AG10803 (cell line): Measurements from ENCODE around the gene SAMD15.

ENCODE experiments used
- DNase-seq: peaks from one replicate; pipeline ENCODE4 v3.0.0; 2010; ENCODE audit warnings: low read depth
- H3K4me3 ChIP-seq: 2 replicates; pipeline ENCODE4 v1.5.1; 2011; ENCODE audit warnings: mild to moderate bottlenecking, low read length, control low read depth
- CTCF ChIP-seq: conservative IDR thresholded peaks from 2 replicates; pipeline ENCODE4 v1.5.1; 2011; ENCODE audit warnings: mild to moderate bottlenecking, low read length, control low read depth, inconsistent platforms

The SAMD15 gene

GRCh38 chr14:77375164-77375950 is 1.8 kb upstream of the SAMD15 start:
- peak overlapping the region; percentile 93; the same call in 1 of the 2 replicates for H3K4me3 ChIP-seq
- no peak for TF ChIP-seq CTCF
- no peak for DNase-seq

DNA sequence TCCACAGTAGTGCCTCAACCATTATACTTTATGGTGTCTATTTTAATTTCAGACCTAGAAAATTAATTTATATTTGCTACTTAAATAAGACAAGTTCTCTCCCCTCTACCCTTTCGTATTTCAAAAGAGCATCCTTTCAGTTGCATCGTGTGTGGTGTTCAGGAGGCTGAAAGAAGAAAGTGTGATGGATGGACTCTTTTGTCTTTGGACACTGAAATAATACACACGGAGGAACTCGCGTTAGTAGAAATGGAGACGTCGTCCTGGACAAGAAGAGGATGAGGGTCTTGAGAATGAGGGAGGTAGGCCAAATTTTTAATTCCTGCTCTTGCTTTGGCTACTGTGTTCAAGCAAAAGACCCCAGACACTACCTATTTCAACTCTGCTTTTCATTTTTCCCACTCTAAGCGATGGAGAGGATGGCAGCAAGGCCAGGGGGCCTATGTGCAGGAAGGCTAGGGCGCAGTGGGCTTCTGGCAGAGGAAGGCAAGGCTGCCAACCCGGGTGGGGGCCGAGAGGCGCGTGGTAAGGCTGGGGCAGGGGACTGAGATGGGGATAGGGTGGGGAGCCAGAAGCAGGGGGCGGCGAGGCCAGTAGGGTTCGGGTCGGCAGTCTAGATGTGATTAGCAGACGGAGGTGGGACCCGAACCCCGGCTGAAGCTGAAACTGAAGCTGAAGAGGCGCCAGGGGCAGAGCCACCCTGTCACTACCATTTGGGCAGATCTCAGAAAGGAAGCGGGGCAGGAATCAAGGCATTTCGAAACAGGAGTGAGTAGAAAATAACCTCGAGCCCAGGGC is 1.0 kb upstream of the SAMD15 start:
- peak overlapping the region; percentile 93 for H3K4me3 ChIP-seq
- peak; percentile 14 for DNase-seq
- TF ChIP-seq CTCF: no peak

DNA sequence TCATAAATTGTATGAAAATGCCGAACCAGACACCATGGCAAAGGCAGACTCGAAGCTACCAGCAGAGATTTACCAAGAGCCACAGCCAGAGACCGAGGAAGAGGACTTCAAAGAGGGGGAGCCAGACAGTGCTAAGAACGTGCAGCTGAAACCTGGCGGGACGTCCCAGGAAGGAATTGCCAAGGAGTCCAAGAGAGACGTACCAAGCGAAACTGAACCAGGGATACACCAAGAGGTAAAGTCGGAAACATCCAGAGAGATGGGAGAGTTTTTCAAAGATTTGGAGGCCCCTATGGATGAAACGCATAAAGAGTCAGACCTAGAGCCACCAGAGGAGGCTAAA is 294 bp downstream of the SAMD15 start:
- peak overlapping the region; percentile 93 for H3K4me3 ChIP-seq
- no peak for DNase-seq
- TF ChIP-seq CTCF: no peak

GRCh38 chr14:77378701-77379100 is 1.5 kb downstream of the SAMD15 start:
- TF ChIP-seq CTCF: no peak
- no peak for DNase-seq
- H3K4me3 ChIP-seq: no peak overlapping the region

GRCh38 chr14:77390188-77390587 is 13.0 kb downstream of the SAMD15 start:
- no peak for DNase-seq
- TF ChIP-seq CTCF: no peak
- no peak overlapping the region for H3K4me3 ChIP-seq

DNA sequence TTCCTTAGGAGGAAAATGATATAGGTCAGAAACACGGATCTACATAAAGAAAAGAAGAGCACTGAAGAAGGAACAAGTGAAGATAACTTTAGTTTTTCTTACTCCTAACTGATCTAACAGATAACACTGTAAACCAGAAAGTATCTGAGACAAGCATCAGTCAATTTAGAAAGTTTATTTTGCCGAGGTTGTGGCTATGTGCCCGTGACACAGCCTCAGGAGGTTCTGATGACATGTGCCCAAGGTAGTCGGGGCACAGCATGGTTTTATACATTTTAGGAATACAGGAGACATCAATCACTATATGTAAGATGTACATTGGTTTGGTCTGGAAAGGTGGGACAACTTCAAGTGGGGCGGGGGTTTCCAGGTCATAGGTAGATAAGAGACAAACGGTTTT is 23.0 kb downstream of the SAMD15 start:
- no peak for DNase-seq
- TF ChIP-seq CTCF: no peak
- no peak overlapping the region for H3K4me3 ChIP-seq

- no peak for TF ChIP-seq CTCF
- DNase-seq: no peak
Measured at GRCh38 chr14:77403768-77404167, 26.6 kb downstream of the SAMD15 start.

More at GRCh38 chr14:77403768-77404167, 26.6 kb downstream of the SAMD15 start:
- no peak overlapping the region for H3K4me3 ChIP-seq
